ENCODE measurements around the gene CDH11.

DNA sequence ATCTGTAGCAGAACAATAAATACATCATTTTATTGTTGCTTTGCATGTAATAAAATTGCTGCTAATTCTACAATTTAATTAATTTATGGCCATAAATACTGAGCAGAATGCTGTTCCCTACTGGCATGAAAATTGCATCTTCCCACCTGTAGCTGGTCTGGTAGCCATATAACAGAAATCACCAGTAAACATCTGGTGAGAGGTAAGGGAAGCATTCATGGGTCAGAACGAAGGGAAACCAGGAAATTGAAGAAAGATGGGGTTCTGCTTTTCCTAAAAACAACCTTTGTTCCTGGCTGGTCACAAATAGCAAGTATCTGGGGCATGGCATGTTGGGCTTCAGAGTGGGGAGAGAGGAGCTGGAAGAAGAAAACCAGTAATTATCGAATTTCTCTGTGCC lies 128.4 kb downstream of the CDH11 start:
- TF ChIP-seq POLR2A (IDR thresholded peaks at IDR 0.05; ENCODE audit: low read depth, low read length) (no peak), POLR2AphosphoS5 (IDR thresholded peaks at IDR 0.05; ENCODE audit: low read depth, low read length) (no peak), TAF1 (IDR thresholded peaks at IDR 0.05; ENCODE audit: low read depth, low read length) (no peak)
